ENCODE data around the gene ZAR1L. TPM values are rescaled to one million over a fixed set of nuclear protein-coding genes. Genes with fewer than 3 reads are reported as not detected.
A peak's percentile ranks its signal among the peaks of the same experiment; 100 is the strongest.

The ZAR1L gene
- total RNA-seq, 1 donor from 2014 or later: not detected

GRCh38 chr13:32316501-32316900, 1.3 kb upstream of the ZAR1L start:
- no peak for TF ChIP-seq CTCF (IDR thresholded peaks at IDR 0.05; ENCODE audit: insufficient read depth, low read length, severe bottlenecking)
- no peak for DNase-seq (ENCODE audit: low read depth)
- no peak for FAIRE-seq
- Histone ChIP-seq H3K27me3 (ENCODE audit: control insufficient read depth, insufficient read depth, low read length) (no peaks in the 10 kb centered on the region), H3K36me3 (ENCODE audit: control insufficient read depth, insufficient read depth, low read length) (no peaks in the 10 kb centered on the region), H3K4me3 (ENCODE audit: low read depth, low read length) (no peak overlapping the region)

DNA sequence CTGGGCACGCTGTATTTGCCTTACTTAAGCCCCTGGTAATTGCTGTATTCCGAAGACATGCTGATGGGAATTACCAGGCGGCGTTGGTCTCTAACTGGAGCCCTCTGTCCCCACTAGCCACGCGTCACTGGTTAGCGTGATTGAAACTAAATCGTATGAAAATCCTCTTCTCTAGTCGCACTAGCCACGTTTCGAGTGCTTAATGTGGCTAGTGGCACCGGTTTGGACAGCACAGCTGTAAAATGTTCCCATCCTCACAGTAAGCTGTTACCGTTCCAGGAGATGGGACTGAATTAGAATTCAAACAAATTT, 821 bp upstream of the ZAR1L start:
- no peak for TF ChIP-seq CTCF (IDR thresholded peaks at IDR 0.05; ENCODE audit: insufficient read depth, low read length, severe bottlenecking)

GRCh38 chr13:32314271-32315237, 609 bp downstream of the ZAR1L start:
- no peak for TF ChIP-seq CTCF (IDR thresholded peaks at IDR 0.05; ENCODE audit: insufficient read depth, low read length, severe bottlenecking)
- FAIRE-seq (no peak), DNase-seq (ENCODE audit: low read depth) (peak; percentile 41)
- H3K27me3 ChIP-seq (ENCODE audit: control insufficient read depth, insufficient read depth, low read length): no peaks in the 10 kb centered on the region
- peak overlapping the region; percentile 82 for H3K4me3 ChIP-seq (ENCODE audit: low read depth, low read length)
- H3K36me3 ChIP-seq (ENCODE audit: control insufficient read depth, insufficient read depth, low read length): no peaks in the 10 kb centered on the region

More for the DNA sequence above, 821 bp upstream of the ZAR1L start:
- Histone ChIP-seq H3K36me3 (ENCODE audit: control insufficient read depth, insufficient read depth, low read length) (no peaks in the 10 kb centered on the region), H3K27me3 (ENCODE audit: control insufficient read depth, insufficient read depth, low read length) (no peaks in the 10 kb centered on the region), H3K4me3 (ENCODE audit: low read depth, low read length) (peak overlapping the region; percentile 82)
- no peak for DNase-seq (ENCODE audit: low read depth)
- FAIRE-seq: no peak

GRCh38 chr13:32311188-32311897, 3.8 kb downstream of the ZAR1L start:
- H3K4me3 ChIP-seq (ENCODE audit: low read depth, low read length): no peak overlapping the region
- no peaks in the 10 kb centered on the region for H3K27me3 ChIP-seq (ENCODE audit: control insufficient read depth, insufficient read depth, low read length)
- no peak for DNase-seq (ENCODE audit: low read depth)
- no peaks in the 10 kb centered on the region for H3K36me3 ChIP-seq (ENCODE audit: control insufficient read depth, insufficient read depth, low read length)
- FAIRE-seq: no peak
- TF ChIP-seq CTCF (IDR thresholded peaks at IDR 0.05; ENCODE audit: insufficient read depth, low read length, severe bottlenecking): no peak

GRCh38 chr13:32310134-32310706, 4.9 kb downstream of the ZAR1L start:
- no peaks in the 10 kb centered on the region for H3K27me3 ChIP-seq (ENCODE audit: control insufficient read depth, insufficient read depth, low read length)
- no peaks in the 10 kb centered on the region for H3K36me3 ChIP-seq (ENCODE audit: control insufficient read depth, insufficient read depth, low read length)
- DNase-seq (ENCODE audit: low read depth): peak; percentile 51
- TF ChIP-seq CTCF (IDR thresholded peaks at IDR 0.05; ENCODE audit: insufficient read depth, low read length, severe bottlenecking): peak; percentile 59
- no peak for FAIRE-seq
- no peak overlapping the region for H3K4me3 ChIP-seq (ENCODE audit: low read depth, low read length)

All from bronchial epithelial cell (primary cell).